ENCODE data around the gene MNAT1. TPM values are rescaled to one million over a fixed set of nuclear protein-coding genes. Genes with fewer than 3 reads are reported as not detected.
"Not testable (repeated sequence)": the region's sequence is repeated elsewhere in the genome, so short reads cannot be mapped to it uniquely, and the experiment has no call there.

MNAT1 gene
- total RNA-seq, 4 donors from 2014 or later: 8.4 to 25.4 (median 16.7) TPM

DNA sequence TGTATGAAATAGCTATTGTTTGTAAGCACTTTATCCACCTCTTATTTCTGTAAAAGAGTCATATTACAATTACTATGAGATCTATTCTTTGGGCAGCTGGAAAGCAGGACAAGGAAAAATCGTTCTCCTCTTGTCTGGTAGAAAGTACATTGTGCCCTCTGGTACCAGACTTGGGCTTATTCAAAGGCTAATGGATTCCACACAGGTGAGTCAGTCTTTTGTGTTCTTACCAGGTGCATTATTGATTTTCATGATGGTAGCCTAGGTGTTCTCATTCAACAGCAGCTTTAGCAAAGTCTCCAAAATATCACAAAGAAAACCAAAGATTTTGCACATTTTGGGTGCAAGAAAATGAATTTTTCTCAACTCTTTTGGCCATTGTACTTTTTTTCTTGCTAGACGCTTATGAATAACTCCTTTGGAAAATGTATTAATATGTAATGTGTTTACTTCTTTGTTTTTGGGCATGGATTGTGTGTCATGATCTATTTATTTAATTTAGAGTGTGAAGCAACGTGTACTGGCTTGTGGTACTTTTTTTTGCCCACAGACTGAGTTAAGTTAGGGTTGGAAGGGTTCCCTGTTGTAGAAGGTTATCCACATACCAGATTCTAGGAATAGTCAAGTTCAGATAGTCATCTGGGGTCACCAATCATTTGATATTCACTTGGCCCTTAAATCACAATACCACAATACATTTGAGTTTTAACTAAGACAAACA, 26.2 kb downstream of the MNAT1 start:
- intact Hi-C loops (cut with DNase I; ENCODE audit: low total_unique reads): no loop called here
- 68 to 71% methylated on average over 3 of the region's 3 CpGs for WGBS, 2 donors

DNA sequence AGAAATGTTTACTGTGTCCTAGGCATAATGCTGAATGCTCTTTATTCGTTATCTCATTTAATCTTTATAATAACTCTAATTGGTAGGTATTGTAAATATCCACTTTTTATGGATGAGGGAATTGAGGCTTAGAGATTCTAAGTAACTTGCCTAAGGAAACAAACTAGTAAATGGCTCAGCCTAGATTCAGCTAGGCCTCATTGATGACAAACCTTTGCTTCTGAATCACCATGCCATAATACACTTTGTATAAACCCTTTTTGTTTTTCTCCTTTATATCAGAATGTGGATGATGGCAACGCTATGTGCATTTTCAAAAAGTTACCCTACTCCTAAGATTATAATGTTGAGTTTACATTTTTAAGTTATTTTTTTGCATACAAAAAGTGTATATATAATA, 34.0 kb downstream of the MNAT1 start:
- 91 to 95% methylated on average over 2 of the region's 2 CpGs for WGBS, 2 donors
- no peak for TF ChIP-seq POLR2A (IDR thresholded peaks at IDR 0.05)
- intact Hi-C loops (cut with DNase I; ENCODE audit: low total_unique reads): no loop called here
- no peak overlapping the region for H3K4me3 ChIP-seq (ENCODE audit: low read depth, poor library complexity, severe bottlenecking)
- no peak for DNase-seq (ENCODE audit: low spot score in 2 of 2)

More for the DNA sequence above, 26.2 kb downstream of the MNAT1 start:
- TF ChIP-seq POLR2A (IDR thresholded peaks at IDR 0.05): no peak
- TF ChIP-seq, protein P1, sequence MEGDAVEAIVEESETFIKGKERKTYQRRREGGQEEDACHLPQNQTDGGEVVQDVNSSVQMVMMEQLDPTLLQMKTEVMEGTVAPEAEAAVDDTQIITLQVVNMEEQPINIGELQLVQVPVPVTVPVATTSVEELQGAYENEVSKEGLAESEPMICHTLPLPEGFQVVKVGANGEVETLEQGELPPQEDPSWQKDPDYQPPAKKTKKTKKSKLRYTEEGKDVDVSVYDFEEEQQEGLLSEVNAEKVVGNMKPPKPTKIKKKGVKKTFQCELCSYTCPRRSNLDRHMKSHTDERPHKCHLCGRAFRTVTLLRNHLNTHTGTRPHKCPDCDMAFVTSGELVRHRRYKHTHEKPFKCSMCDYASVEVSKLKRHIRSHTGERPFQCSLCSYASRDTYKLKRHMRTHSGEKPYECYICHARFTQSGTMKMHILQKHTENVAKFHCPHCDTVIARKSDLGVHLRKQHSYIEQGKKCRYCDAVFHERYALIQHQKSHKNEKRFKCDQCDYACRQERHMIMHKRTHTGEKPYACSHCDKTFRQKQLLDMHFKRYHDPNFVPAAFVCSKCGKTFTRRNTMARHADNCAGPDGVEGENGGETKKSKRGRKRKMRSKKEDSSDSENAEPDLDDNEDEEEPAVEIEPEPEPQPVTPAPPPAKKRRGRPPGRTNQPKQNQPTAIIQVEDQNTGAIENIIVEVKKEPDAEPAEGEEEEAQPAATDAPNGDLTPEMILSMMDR (IDR thresholded peaks at IDR 0.05): no peak
- no peak for DNase-seq (ENCODE audit: low spot score in 2 of 2)
- H3K4me3 ChIP-seq (ENCODE audit: low read depth, poor library complexity, severe bottlenecking): no peak overlapping the region

DNA sequence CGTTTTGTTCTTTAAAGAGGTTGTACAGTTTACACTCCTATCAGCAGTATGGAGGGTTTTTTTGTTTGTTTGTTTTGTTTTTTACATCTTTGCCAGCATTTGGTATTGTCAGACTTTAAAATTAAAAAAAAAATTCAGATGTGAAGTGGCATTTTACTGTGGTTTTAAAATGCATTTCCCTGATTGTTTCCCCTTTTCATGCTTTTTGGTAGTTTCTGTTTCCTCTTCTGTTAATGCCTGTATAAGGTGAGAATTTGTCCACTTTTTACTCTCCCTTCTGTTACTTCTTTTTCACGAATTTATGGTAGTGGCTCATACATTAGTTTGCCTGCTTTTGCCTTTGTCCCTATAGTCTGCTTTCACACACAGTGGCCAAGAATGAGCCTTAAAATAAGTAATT, 36.6 kb downstream of the MNAT1 start:
- WGBS, 2 donors: 47 to 48% methylated on average over 2 of the region's 2 CpGs
- no peak overlapping the region for H3K4me3 ChIP-seq (ENCODE audit: low read depth, poor library complexity, severe bottlenecking)
- no peak for DNase-seq (ENCODE audit: low spot score in 2 of 2)
- TF ChIP-seq, protein P1 (IDR thresholded peaks at IDR 0.05): no peak
- no peak for TF ChIP-seq POLR2A (IDR thresholded peaks at IDR 0.05)
- intact Hi-C loops (cut with DNase I; ENCODE audit: low total_unique reads): no loop called here

DNA sequence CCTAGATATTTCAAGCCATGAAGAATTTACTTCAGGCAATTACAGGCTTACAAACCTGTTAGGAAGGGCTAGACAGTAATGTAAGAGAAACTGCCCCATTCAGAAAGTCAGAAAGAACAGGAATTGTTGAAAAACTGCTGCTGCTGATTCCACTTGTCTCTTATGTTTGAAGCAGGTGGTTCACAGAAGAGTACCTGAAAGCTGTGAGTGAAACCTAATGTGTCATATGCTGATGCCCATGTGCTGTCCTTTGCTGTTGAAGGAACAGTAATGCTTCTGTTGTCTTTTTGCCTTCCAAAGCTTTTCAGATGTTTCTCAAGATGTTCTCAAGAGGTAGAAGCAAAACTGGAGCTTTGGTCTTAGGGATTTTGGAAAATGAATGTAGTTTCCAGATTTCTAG, 39.0 kb downstream of the MNAT1 start:
- DNase-seq (ENCODE audit: low spot score in 2 of 2): no peak
- no peak overlapping the region for H3K4me3 ChIP-seq (ENCODE audit: low read depth, poor library complexity, severe bottlenecking)
- intact Hi-C loops (cut with DNase I; ENCODE audit: low total_unique reads): no loop called here
- no peak for TF ChIP-seq POLR2A (IDR thresholded peaks at IDR 0.05)
- TF ChIP-seq, protein P1 (IDR thresholded peaks at IDR 0.05): no peak

DNA sequence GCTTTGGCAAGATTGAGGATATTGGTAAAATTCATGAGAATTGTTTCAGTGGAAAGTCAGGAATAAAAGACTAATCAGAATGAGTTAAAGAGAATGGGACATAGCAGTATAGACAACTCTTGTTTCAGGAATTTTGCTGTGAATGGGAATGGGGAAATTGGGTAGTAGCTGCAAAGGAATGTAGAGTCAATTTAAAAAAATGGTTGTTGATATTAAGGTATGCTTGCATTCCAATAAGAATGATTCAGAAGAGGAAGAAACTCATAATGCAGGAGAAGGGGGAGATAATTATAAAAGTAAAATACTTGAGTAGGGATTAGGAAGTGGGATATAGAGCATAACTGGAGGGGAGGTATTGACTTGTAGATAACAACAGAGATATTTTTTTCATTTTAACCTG, 40.7 kb downstream of the MNAT1 start:
- TF ChIP-seq POLR2A (IDR thresholded peaks at IDR 0.05): no peak
- TF ChIP-seq, protein P1 (IDR thresholded peaks at IDR 0.05): no peak
- no peak overlapping the region for H3K4me3 ChIP-seq (ENCODE audit: low read depth, poor library complexity, severe bottlenecking)
- intact Hi-C loops (cut with DNase I; ENCODE audit: low total_unique reads): no loop called here
- DNase-seq (ENCODE audit: low spot score in 2 of 2): no peak

DNA sequence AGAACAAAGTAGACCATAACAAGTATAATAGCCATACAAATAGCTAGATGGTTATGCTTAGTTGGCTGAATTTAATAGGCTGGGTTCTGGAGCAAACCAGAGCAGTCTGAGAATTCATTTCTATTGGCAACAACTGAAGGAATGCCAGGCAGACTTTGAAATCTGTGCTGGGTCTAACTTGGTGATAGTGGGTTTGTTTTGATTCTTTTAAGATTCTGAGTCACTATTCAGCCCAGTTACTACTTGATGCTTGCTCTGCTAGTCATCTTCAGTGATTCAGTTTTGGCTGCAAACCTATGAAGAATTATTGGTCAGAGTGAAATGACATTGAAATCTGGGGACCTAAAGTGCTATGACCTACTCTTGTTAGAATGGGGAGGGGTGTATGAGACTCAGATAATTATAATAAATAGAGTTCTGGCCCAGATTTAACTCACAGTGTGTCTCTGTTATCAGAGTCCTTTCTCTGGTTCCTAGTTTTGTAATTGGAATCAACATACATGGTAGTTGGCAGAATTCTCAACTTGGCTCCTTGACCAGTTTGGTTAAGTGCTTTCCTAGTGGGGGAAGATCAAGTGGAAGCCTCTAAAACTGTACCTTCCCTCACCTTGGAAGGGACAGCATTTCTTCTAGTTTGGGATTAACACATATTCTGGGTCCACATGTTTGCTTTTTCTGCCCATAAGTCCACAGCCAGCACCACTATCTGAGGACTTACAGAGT, 43.5 kb downstream of the MNAT1 start:
- no peak for DNase-seq (ENCODE audit: low spot score in 2 of 2)
- intact Hi-C loops (cut with DNase I; ENCODE audit: low total_unique reads): no loop called here
- no peak overlapping the region for H3K4me3 ChIP-seq (ENCODE audit: low read depth, poor library complexity, severe bottlenecking)
- TF ChIP-seq, protein P1 (IDR thresholded peaks at IDR 0.05): no peak
- TF ChIP-seq POLR2A (IDR thresholded peaks at IDR 0.05): no peak

DNA sequence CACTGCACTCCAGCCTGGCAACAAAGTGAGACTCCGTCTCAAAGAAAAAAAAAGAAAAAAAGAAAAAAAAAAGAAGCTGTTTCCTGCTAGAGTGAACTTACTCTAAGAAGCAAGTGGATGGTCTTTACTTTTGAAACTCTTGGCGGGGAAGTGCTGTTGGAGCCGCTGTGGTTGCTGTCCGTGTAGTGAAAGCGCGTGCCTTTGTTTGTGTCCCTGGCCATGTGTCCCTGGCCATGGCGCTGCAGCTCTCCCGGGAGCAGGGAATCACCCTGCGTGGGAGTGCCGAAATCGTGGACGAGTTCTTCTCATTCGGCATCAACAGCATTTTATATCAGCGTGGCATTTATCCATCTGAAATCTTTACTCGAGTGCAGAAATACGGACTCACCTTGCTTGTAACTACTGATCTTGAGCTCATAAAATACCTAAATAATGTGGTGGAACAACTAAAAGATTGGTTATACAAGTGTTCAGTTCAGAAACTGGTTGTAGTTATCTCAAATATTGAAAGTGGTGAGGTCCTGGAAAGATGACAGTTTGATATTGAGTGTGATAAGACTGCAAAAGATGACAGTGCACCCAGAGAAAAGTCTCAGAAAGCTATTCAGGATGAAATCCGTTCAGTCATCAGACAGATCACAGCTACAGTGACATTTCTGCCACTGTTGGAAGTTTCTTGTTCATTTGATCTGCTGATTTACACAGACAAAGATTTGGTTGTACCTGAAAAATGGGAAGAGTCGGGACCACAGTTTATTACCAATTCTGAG, 45.4 kb downstream of the MNAT1 start:
- WGBS, 2 donors: 96 to 97% methylated on average over 18 of the region's 18 CpGs
- H3K4me3 ChIP-seq (ENCODE audit: low read depth, poor library complexity, severe bottlenecking); DNase-seq (ENCODE audit: low spot score in 2 of 2); intact Hi-C loops (cut with DNase I; ENCODE audit: low total_unique reads): not testable (repeated sequence)

DNA sequence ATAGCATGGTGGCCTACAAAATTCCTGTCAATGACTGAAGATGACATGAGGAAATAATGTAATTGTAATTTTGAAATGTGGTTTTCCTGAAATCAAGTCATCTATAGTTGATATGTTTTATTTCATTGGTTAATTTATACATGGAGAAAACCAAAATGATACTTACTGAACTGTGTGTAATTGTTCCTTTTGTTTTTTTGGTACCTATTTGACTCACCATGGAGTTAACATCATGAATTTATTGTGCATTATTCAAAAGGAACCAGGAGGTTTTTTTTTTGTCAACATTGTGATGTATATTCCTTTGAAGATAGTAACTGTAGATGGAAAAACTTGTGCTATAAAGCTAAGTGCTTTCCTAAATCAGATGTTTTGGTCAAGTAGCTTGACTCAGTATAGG, 46.0 kb downstream of the MNAT1 start:
- intact Hi-C loops (cut with DNase I; ENCODE audit: low total_unique reads); H3K4me3 ChIP-seq (ENCODE audit: low read depth, poor library complexity, severe bottlenecking); DNase-seq (ENCODE audit: low spot score in 2 of 2): not testable (repeated sequence)

Data from lower leg skin (tissue), 4 donors.